Measurements from ENCODE around the gene ASPRV1. TPM values are rescaled to one million over a fixed set of nuclear protein-coding genes. Genes with fewer than 3 reads are reported as not detected.

Gene ASPRV1
- polyA plus RNA-seq, 3 donors, result 0.25 to 0.52 (median 0.27) TPM

GRCh38 chr2:69989009-69989408, 27.6 kb upstream of the ASPRV1 start:
- intact Hi-C loops (cut with micrococcal nuclease), result loop anchor here (5.0 kb wide), 3 partner anchors 52 to 153 kb away; no protein-coding TSS in a partner anchor
- WGBS (ENCODE audit: insufficient coverage), result 100% methylated on average over 1 of the region's 3 CpGs
- TF ChIP-seq CTCF (IDR thresholded peaks at IDR 0.05), result no peak

GRCh38 chr2:69988086-69988635, 26.7 kb upstream of the ASPRV1 start:
- no peaks in the 10 kb centered on the region for H4K20me1 ChIP-seq (ENCODE audit: insufficient read depth, low read length)
- no peak overlapping the region for H2AFZ ChIP-seq (ENCODE audit: insufficient read depth, low read depth, low read length, poor library complexity, severe bottlenecking)
- H3K27ac Mint-ChIP-seq, result peak overlapping the region in 2 of 7 donors; percentile 14 to 95
- peaks cover 31 to 32% of the 10 kb centered on the region in 2 donors for H3K4me1 ChIP-seq (ENCODE audit: control insufficient read depth in 1 of 2, insufficient read depth in 2 of 2, low read length in 2 of 2)
- H3K4me2 ChIP-seq (replicated peaks; ENCODE audit: extremely low read depth, low read length, poor library complexity, severe bottlenecking), result no peak overlapping the region
- no peaks in the 10 kb centered on the region for H3K27me3 ChIP-seq (ENCODE audit: control insufficient read depth in 2 of 2, insufficient read depth in 2 of 2, low read length in 2 of 2)
- H3K9ac ChIP-seq (ENCODE audit: insufficient read depth, low read length, poor library complexity, severe bottlenecking), result no peak overlapping the region
- H3K9me3 ChIP-seq (replicated peaks in 1 of 2; ENCODE audit: control insufficient read depth in 1 of 2, insufficient read depth in 1 of 2, low read length in 2 of 2), result no peaks in the 10 kb centered on the region
- DNase-seq, result no peak
- no peak overlapping the region for H3K4me3 ChIP-seq (replicated peaks in 1 of 3; ENCODE audit: low read depth in 2 of 3, low read length in 3 of 3)
- TF ChIP-seq CTCF (IDR thresholded peaks at IDR 0.05), result no peak
- 96% methylated on average over 4 of the region's 5 CpGs for WGBS (ENCODE audit: insufficient coverage)
- H3K79me2 ChIP-seq (ENCODE audit: insufficient read depth, low read length), result no peaks in the 10 kb centered on the region
- H3K27me3 Mint-ChIP-seq (ENCODE audit: low read depth in 3 of 3), result peaks cover 0 to 4% (median 2%) of the 10 kb centered on the region in 3 donors
- intact Hi-C loops (cut with micrococcal nuclease), result loop anchor here (5.0 kb wide), 3 partner anchors 51 to 154 kb away; no protein-coding TSS in a partner anchor
- H3K4me1 Mint-ChIP-seq, result peaks cover 39% of the 10 kb centered on the region
- no peaks in the 10 kb centered on the region for H3K36me3 ChIP-seq (replicated peaks in 1 of 2; ENCODE audit: control insufficient read depth in 1 of 2, insufficient read depth in 2 of 2, low read length in 2 of 2)
- H3K27ac ChIP-seq (ENCODE audit: low read depth in 1 of 2, low read length in 2 of 2), result no peak overlapping the region
- no peak overlapping the region for H3K4me3 Mint-ChIP-seq
- H3K36me3 Mint-ChIP-seq, result peaks cover 4 to 8% of the 10 kb centered on the region in 2 donors
- H3K9me3 Mint-ChIP-seq, result peaks cover 0 to 6% (median 4%) of the 10 kb centered on the region in 7 donors

More at GRCh38 chr2:69989009-69989408, 27.6 kb upstream of the ASPRV1 start:
- H3K9ac ChIP-seq (ENCODE audit: insufficient read depth, low read length, poor library complexity, severe bottlenecking), result no peak overlapping the region
- H3K4me3 ChIP-seq (replicated peaks in 1 of 3; ENCODE audit: low read depth in 2 of 3, low read length in 3 of 3), result no peak overlapping the region
- no peak overlapping the region for H3K4me3 Mint-ChIP-seq
- no peak overlapping the region for H3K4me2 ChIP-seq (replicated peaks; ENCODE audit: extremely low read depth, low read length, poor library complexity, severe bottlenecking)
- no peak overlapping the region for H2AFZ ChIP-seq (ENCODE audit: insufficient read depth, low read depth, low read length, poor library complexity, severe bottlenecking)
- no peaks in the 10 kb centered on the region for H3K9me3 ChIP-seq (replicated peaks in 1 of 2; ENCODE audit: control insufficient read depth in 1 of 2, insufficient read depth in 1 of 2, low read length in 2 of 2)
- H3K27ac Mint-ChIP-seq, result peak overlapping the region in 3 of 7 donors; percentile 5 to 56 (median 18)
- H3K27ac ChIP-seq (ENCODE audit: low read depth in 1 of 2, low read length in 2 of 2), result no peak overlapping the region
- H3K27me3 ChIP-seq (ENCODE audit: control insufficient read depth in 2 of 2, insufficient read depth in 2 of 2, low read length in 2 of 2), result no peaks in the 10 kb centered on the region
- peaks cover 0 to 5% (median 2%) of the 10 kb centered on the region in 7 donors for H3K9me3 Mint-ChIP-seq
- peaks cover 9 to 13% of the 10 kb centered on the region in 2 donors for H3K36me3 Mint-ChIP-seq
- H3K36me3 ChIP-seq (replicated peaks in 1 of 2; ENCODE audit: control insufficient read depth in 1 of 2, insufficient read depth in 2 of 2, low read length in 2 of 2), result peaks cover 2% of the 10 kb centered on the region in 2 donors
- peaks cover 22 to 24% of the 10 kb centered on the region in 2 donors for H3K4me1 ChIP-seq (ENCODE audit: control insufficient read depth in 1 of 2, insufficient read depth in 2 of 2, low read length in 2 of 2)
- H3K4me1 Mint-ChIP-seq, result peaks cover 32% of the 10 kb centered on the region
- no peaks in the 10 kb centered on the region for H3K79me2 ChIP-seq (ENCODE audit: insufficient read depth, low read length)
- peaks cover 0 to 4% (median 3%) of the 10 kb centered on the region in 3 donors for H3K27me3 Mint-ChIP-seq (ENCODE audit: low read depth in 3 of 3)
- no peak for DNase-seq
- no peaks in the 10 kb centered on the region for H4K20me1 ChIP-seq (ENCODE audit: insufficient read depth, low read length)

Data from CD14-positive monocyte (primary cell).